Endothelial cell of hepatic sinusoid (primary cell): Measurements from ENCODE around the gene SHTN1.

Source experiments
- in situ Hi-C: cut with HindIII; loops from 2 replicates; pipeline ENCODE4 v1.10.0; 2017; ENCODE audit warnings: low sequenced_read_pairs

The SHTN1 gene

GRCh38 chr10:116988311-116988710 lies 16.7 kb downstream of the SHTN1 start:
- in situ Hi-C loops: no loop called here

- in situ Hi-C loops: no loop called here
Measured at GRCh38 chr10:116985611-116986010, 19.4 kb downstream of the SHTN1 start.

- in situ Hi-C loops: no loop called here
Measured at GRCh38 chr10:116984202-116984990, 20.6 kb downstream of the SHTN1 start.

GRCh38 chr10:116980041-116980440 lies 24.9 kb downstream of the SHTN1 start:
- in situ Hi-C loops: no loop called here

GRCh38 chr10:116978901-116979300 lies 26.1 kb downstream of the SHTN1 start:
- in situ Hi-C loops: no loop called here

- in situ Hi-C loops: no loop called here
Measured at GRCh38 chr10:116974456-116975005, 30.5 kb downstream of the SHTN1 start.

GRCh38 chr10:116973946-116974455 lies 31.0 kb downstream of the SHTN1 start:
- in situ Hi-C loops: no loop called here

GRCh38 chr10:116973371-116973905 lies 31.5 kb downstream of the SHTN1 start:
- in situ Hi-C loops: no loop called here

GRCh38 chr10:116972131-116972530 lies 32.9 kb downstream of the SHTN1 start:
- in situ Hi-C loops: no loop called here

- in situ Hi-C loops: no loop called here
Measured at GRCh38 chr10:116970050-116970449, 34.9 kb downstream of the SHTN1 start.

- in situ Hi-C loops: no loop called here
Measured at GRCh38 chr10:116968331-116968730, 36.7 kb downstream of the SHTN1 start.

GRCh38 chr10:116961406-116962251 lies 43.4 kb downstream of the SHTN1 start:
- in situ Hi-C loops: no loop called here

GRCh38 chr10:116960066-116960776 lies 44.8 kb downstream of the SHTN1 start:
- in situ Hi-C loops: no loop called here

GRCh38 chr10:116952729-116953128 lies 52.3 kb downstream of the SHTN1 start:
- in situ Hi-C loops: no loop called here

GRCh38 chr10:116948530-116948870 lies 56.5 kb downstream of the SHTN1 start:
- in situ Hi-C loops: no loop called here

- in situ Hi-C loops: no loop called here
Measured at GRCh38 chr10:116947841-116948529, 57.0 kb downstream of the SHTN1 start.

- in situ Hi-C loops: no loop called here
Measured at GRCh38 chr10:116944911-116945310, 60.1 kb downstream of the SHTN1 start.

GRCh38 chr10:116931806-116932205 lies 73.2 kb downstream of the SHTN1 start:
- in situ Hi-C loops: no loop called here

GRCh38 chr10:116926426-116926825 lies 78.6 kb downstream of the SHTN1 start:
- in situ Hi-C loops: no loop called here

GRCh38 chr10:116925056-116925455 lies 79.9 kb downstream of the SHTN1 start:
- in situ Hi-C loops: no loop called here
